ENCODE data around the gene DENND4B. TPM values are rescaled to one million over a fixed set of nuclear protein-coding genes. Genes with fewer than 3 reads are reported as not detected.

Gene DENND4B
- total and polyA plus RNA-seq, 9 of the 15 experiments (the other 6 are each of a cell fraction or from before 2014, with no cell fraction given): 9.5 to 80.5 (median 23.1) TPM

DNA sequence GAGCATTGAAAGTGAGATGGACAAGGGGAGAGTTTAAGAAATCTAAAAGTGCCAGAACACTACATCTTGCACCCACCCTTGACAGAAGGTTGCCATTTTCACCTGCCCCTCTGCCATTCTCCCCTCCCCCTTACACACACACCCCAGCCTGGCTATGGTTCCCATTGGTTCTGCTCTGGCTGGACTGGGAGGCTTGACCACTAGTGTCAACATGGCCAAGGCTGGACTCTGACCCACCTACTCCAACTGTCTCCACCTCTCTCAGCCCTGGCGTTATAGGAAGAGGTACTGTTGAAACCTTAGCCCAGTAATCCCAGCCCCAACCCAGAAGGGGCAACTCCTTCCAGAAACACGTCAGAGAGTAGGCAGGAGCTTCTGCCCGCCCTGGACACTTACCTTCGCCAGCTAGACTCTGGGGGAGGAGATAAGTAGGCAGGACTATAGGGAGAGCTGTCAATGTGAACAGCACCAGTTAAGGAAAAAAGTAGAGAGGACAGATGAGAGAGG, 7.4 kb upstream of the DENND4B start:
- POLR2A ChIA-PET: interaction anchor here (0.6 to 2.0 kb wide), 4 partner anchors 9 to 169 kb away, joined by 3 to 9 read pairs (median 6); partner anchors contain the start of genes CREB3L4 and SLC39A1
- peak overlapping the region in 1 of 2 experiments; percentile 55; a peak in 1 of 4 replicates for H3K9ac ChIP-seq (ENCODE audit: insufficient read depth in 1 of 2, low read depth in 2 of 2, low read length in 2 of 2)
- BruUV-seq (replicated peaks): no TSS peak

More for the DNA sequence above, 7.4 kb upstream of the DENND4B start:
- TF ChIP-seq, protein P1, sequence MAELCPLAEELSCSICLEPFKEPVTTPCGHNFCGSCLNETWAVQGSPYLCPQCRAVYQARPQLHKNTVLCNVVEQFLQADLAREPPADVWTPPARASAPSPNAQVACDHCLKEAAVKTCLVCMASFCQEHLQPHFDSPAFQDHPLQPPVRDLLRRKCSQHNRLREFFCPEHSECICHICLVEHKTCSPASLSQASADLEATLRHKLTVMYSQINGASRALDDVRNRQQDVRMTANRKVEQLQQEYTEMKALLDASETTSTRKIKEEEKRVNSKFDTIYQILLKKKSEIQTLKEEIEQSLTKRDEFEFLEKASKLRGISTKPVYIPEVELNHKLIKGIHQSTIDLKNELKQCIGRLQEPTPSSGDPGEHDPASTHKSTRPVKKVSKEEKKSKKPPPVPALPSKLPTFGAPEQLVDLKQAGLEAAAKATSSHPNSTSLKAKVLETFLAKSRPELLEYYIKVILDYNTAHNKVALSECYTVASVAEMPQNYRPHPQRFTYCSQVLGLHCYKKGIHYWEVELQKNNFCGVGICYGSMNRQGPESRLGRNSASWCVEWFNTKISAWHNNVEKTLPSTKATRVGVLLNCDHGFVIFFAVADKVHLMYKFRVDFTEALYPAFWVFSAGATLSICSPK (IDR thresholded peaks at IDR 0.05; ENCODE audit: borderline replicate concordance): no peak
- TF ChIP-seq ARID2 (IDR thresholded peaks at IDR 0.05): no peak
- TF ChIP-seq, protein P2, sequence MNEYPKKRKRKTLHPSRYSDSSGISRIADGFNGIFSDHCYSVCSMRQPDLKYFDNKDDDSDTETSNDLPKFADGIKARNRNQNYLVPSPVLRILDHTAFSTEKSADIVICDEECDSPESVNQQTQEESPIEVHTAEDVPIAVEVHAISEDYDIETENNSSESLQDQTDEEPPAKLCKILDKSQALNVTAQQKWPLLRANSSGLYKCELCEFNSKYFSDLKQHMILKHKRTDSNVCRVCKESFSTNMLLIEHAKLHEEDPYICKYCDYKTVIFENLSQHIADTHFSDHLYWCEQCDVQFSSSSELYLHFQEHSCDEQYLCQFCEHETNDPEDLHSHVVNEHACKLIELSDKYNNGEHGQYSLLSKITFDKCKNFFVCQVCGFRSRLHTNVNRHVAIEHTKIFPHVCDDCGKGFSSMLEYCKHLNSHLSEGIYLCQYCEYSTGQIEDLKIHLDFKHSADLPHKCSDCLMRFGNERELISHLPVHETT (CRISPR knock-in tag; conservative IDR thresholded peaks at IDR 0.05 in 1 of 2, IDR thresholded peaks at IDR 0.05 in 1 of 2): no peak
- TF ChIP-seq, protein P3, sequence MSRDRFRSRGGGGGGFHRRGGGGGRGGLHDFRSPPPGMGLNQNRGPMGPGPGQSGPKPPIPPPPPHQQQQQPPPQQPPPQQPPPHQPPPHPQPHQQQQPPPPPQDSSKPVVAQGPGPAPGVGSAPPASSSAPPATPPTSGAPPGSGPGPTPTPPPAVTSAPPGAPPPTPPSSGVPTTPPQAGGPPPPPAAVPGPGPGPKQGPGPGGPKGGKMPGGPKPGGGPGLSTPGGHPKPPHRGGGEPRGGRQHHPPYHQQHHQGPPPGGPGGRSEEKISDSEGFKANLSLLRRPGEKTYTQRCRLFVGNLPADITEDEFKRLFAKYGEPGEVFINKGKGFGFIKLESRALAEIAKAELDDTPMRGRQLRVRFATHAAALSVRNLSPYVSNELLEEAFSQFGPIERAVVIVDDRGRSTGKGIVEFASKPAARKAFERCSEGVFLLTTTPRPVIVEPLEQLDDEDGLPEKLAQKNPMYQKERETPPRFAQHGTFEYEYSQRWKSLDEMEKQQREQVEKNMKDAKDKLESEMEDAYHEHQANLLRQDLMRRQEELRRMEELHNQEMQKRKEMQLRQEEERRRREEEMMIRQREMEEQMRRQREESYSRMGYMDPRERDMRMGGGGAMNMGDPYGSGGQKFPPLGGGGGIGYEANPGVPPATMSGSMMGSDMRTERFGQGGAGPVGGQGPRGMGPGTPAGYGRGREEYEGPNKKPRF (IDR thresholded peaks at IDR 0.05; ENCODE audit: low read depth, low read length): no peak
- no peak for TF ChIP-seq KDM5B (IDR thresholded peaks at IDR 0.05; ENCODE audit: insufficient replicate concordance, low read depth, low read length)
- no peak for TF ChIP-seq RBM22 (IDR thresholded peaks at IDR 0.05; ENCODE audit: low read depth, low read length, poor library complexity, severe bottlenecking)
- Histone ChIP-seq H3K4me2 (ENCODE audit: insufficient read depth, low read length) (no peak overlapping the region), H3K9me3 (replicated peaks; ENCODE audit: control insufficient read depth, insufficient read depth, low read depth, low read length) (no peaks in the 10 kb centered on the region), H3K4me1 (replicated peaks in 1 of 2; ENCODE audit: control insufficient read depth in 2 of 2, insufficient read depth in 2 of 2, low read length in 2 of 2) (peaks cover 6 to 20% of the 10 kb centered on the region in 2 experiments), H3K36me3 (ENCODE audit: control insufficient read depth, insufficient read depth, low read length) (peaks cover 48% of the 10 kb centered on the region; the same call in 2 of the 3 replicates), H3K27me3 (ENCODE audit: control insufficient read depth in 2 of 2, insufficient read depth in 2 of 2, low read length in 2 of 2) (no peaks in the 10 kb centered on the region), H3K9me1 (ENCODE audit: control insufficient read depth, insufficient read depth, low read length) (no peaks in the 10 kb centered on the region), H3K79me2 (ENCODE audit: control insufficient read depth, insufficient read depth, low read length) (peaks cover 39% of the 10 kb centered on the region), H3K4me3 (no peak overlapping the region), H2AFZ (ENCODE audit: low read depth, low read length) (no peak overlapping the region), H4K20me1 (replicated peaks; ENCODE audit: control insufficient read depth, insufficient read depth, low read length) (peaks cover 9% of the 10 kb centered on the region; the same call in 1 of the 2 replicates), H3K27ac (ENCODE audit: extremely low read depth, low read depth, low read length) (no peak overlapping the region)
- WGBS (ENCODE audit: insufficient coverage, low coverage, missing lambda C conversion rate): 48% methylated on average over 4 of the region's 4 CpGs
- in situ Hi-C loops (cut with MboI) (no loop called here), intact Hi-C loops (cut with micrococcal nuclease) (no loop called here)
- ATAC-seq (no peak), DNase-seq (ENCODE audit: extremely low read depth in 1 of 4, low spot score in 3 of 4) (no peak), FAIRE-seq (no peak)
- CTCF ChIA-PET (ENCODE audit: low intra/inter-chr PET ratio): interaction anchor here (0.7 kb wide), 1 partner anchor 1123 kb away, joined by 3 read pairs; no protein-coding TSS in a partner anchor

Measured in K562 (cell line).